HCT116 (cell line): Measurements from ENCODE around the gene TLE5. TPM values are rescaled to one million over a fixed set of nuclear protein-coding genes. Genes with fewer than 3 reads are reported as not detected.
A peak's percentile ranks its signal among the peaks of the same experiment; 100 is the strongest.

Experiments
- ATAC-seq: fragments of 200-7000 bp; cut with Tn5 transposase; 2 replicates; pipeline ENCODE4 v1.9.1; 2020; ENCODE audit warnings: mild to moderate bottlenecking, moderate library complexity
- BruUV-seq: library from RNA; stranded (reverse); fragments of 400-500 nt; replicated peaks from 2 replicates; lab custom pipeline; 2021; lab: Mats Ljungman, UMichigan
- CTCF ChIA-PET: fragments of 300-600 bp; sonication (Branson Sonifier 250); formaldehyde crosslinking; loops from one replicate; lab custom pipeline; 2021; ENCODE audit warnings: antibody characterized with exemption; lab: Charles Lee
- POLR2A ChIA-PET: fragments of 300-600, 350-600 bp; sonication (Branson Sonifier 250); formaldehyde crosslinking; loops from one replicate; lab custom pipeline; 2021; ENCODE audit warnings: antibody characterized with exemption; lab: Charles Lee
- RAD21 ChIA-PET, 2 experiments: fragments of 300-600 bp; sonication (Branson Sonifier 250); formaldehyde crosslinking; loops; one replicate each; lab custom pipeline; 2023; ENCODE audit warnings: low total read pairs in 2 of 2; ENCODE audit not compliant: uncharacterized antibody in 2 of 2, unreplicated experiment in 2 of 2, low non-redundant PET in 1 of 2; lab: Charles Lee
- DNase-seq: peaks from one replicate; pipeline ENCODE4 v3.0.0-alpha.2; 2010; ENCODE audit warnings: low read depth, low spot score
- H2AFZ ChIP-seq: fragments of 200-600 bp; shearing (Covaris generic), sonication (generic); 2 replicates; pipeline ENCODE4 v1.6.1; 2017; ENCODE audit warnings: low read depth, mixed run types, mixed read lengths, antibody characterized with exemption, low read length; ENCODE audit not compliant: poor library complexity, severe bottlenecking
- H3K27ac ChIP-seq: 2 replicates; pipeline ENCODE4 v1.5.1; 2012; ENCODE audit warnings: low read depth, low read length
- H3K27me3 ChIP-seq: fragments of 200-600 bp; sonication (generic); 2 replicates; pipeline ENCODE4 v1.6.1; 2016; ENCODE audit warnings: mixed run types, low read length, mixed read lengths; ENCODE audit not compliant: insufficient read depth
- H3K36me3 ChIP-seq, 2 experiments: fragments of 200-500 bp in 1 of 2; fragments of 200-600 bp in 1 of 2; sonication (Bioruptor generic) in 1 of 2; sonication (generic) in 1 of 2; 2 replicates each; pipeline versions ENCODE4 v1.5.1 to v1.6.1; 2014 to 2016; ENCODE audit warnings: low read length in 2 of 2, inconsistent platforms in 1 of 2, mixed read lengths in 1 of 2, mixed run types in 1 of 2; ENCODE audit not compliant: insufficient read depth in 2 of 2, control insufficient read depth in 1 of 2
- H3K4me1 ChIP-seq, 2 experiments: fragments of 200-600 bp in 1 of 2; sonication (generic) in 1 of 2; 2 replicates each; pipeline versions ENCODE4 v1.5.1 to v1.6.1; 2012 to 2017; ENCODE audit warnings: low read length in 2 of 2, inconsistent platforms in 1 of 2, mild to moderate bottlenecking in 1 of 2, mixed read lengths in 1 of 2, mixed run types in 1 of 2, moderate library complexity in 1 of 2; ENCODE audit not compliant: insufficient read depth in 2 of 2, control insufficient read depth in 1 of 2
- H3K4me2 ChIP-seq: fragments of 200-600 bp; sonication (generic); 2 replicates; pipeline ENCODE4 v1.6.1; 2017; ENCODE audit warnings: mixed run types, low read length, mixed read lengths
- H3K4me3 ChIP-seq, 2 experiments: fragments of 200-600 bp in 1 of 2; sonication (generic) in 1 of 2; replicated peaks in 1 of 2; 2 replicates each; pipeline ENCODE4 v1.5.1; 2011 to 2016; ENCODE audit warnings: low read length in 2 of 2, control low read depth in 1 of 2, low read depth in 1 of 2, mild to moderate bottlenecking in 1 of 2, mixed read lengths in 1 of 2, mixed run types in 1 of 2
- H3K79me2 ChIP-seq: fragments of 200-600 bp; sonication (generic); 2 replicates; pipeline ENCODE4 v1.6.1; 2017; ENCODE audit warnings: mild to moderate bottlenecking, mixed run types, low read length, moderate library complexity, mixed read lengths; ENCODE audit not compliant: insufficient read depth
- H3K9ac ChIP-seq: fragments of 200-600 bp; sonication (generic); 2 replicates; pipeline ENCODE4 v1.6.1; 2016; ENCODE audit warnings: low read length, mixed read lengths
- H3K9me2 ChIP-seq: fragments of 200-600 bp; sonication (generic), shearing (Covaris generic); 2 replicates; pipeline ENCODE4 v1.6.1; 2017; ENCODE audit warnings: mixed run types, mild to moderate bottlenecking, moderate library complexity; ENCODE audit not compliant: insufficient read depth
- H3K9me3 ChIP-seq, 2 experiments: fragments of 200-500 bp in 1 of 2; fragments of 200-600 bp in 1 of 2; sonication (Bioruptor generic) in 1 of 2; sonication (generic) in 1 of 2; 2 replicates each; pipeline ENCODE4 v1.6.1; 2014 to 2017; ENCODE audit warnings: low read length in 2 of 2, mixed read lengths in 2 of 2, inconsistent platforms in 1 of 2, low read depth in 1 of 2, mild to moderate bottlenecking in 1 of 2, mixed run types in 1 of 2, moderate library complexity in 1 of 2; ENCODE audit not compliant: control insufficient read depth in 1 of 2, insufficient read depth in 1 of 2
- H4K20me1 ChIP-seq: fragments of 200-600 bp; sonication (generic), shearing (Covaris generic); 2 replicates; pipeline ENCODE4 v1.6.1; 2017; ENCODE audit warnings: mixed run types, mild to moderate bottlenecking, moderate library complexity; ENCODE audit not compliant: insufficient read depth
- ATF3 ChIP-seq: IDR thresholded peaks from 2 replicates; pipeline ENCODE4 v1.6.1; 2012
- CBX3 ChIP-seq: IDR thresholded peaks from 2 replicates; pipeline ENCODE4 v1.6.1; 2012; ENCODE audit warnings: low read depth
- CTCF ChIP-seq, 3 experiments: fragments of 200-600 bp in 1 of 3; sonication (generic) in 1 of 3; IDR thresholded peaks in 2 of 3; conservative IDR thresholded peaks in 1 of 3; 2 replicates each; pipeline ENCODE4 v1.5.1; 2012 to 2017; ENCODE audit warnings: low read depth in 2 of 3, low read length in 2 of 3, antibody characterized with exemption in 1 of 3, borderline replicate concordance in 1 of 3, control low read depth in 1 of 3, mild to moderate bottlenecking in 1 of 3, mixed read lengths in 1 of 3, mixed run types in 1 of 3, moderate library complexity in 1 of 3; ENCODE audit not compliant: insufficient read depth in 1 of 3
- EZH2 ChIP-seq: fragments of 200-600 bp; sonication (generic); IDR thresholded peaks from 2 replicates; pipeline ENCODE4 v1.6.1; 2017; ENCODE audit warnings: antibody characterized with exemption, mixed run types
- EZH2phosphoT487 ChIP-seq: fragments of 200-600 bp; IDR thresholded peaks from 2 replicates; pipeline ENCODE4 v1.6.1; 2018; ENCODE audit warnings: antibody characterized with exemption, borderline replicate concordance
- FOSL1 ChIP-seq: IDR thresholded peaks from 2 replicates; pipeline ENCODE4 v1.6.1; 2012; ENCODE audit warnings: low read depth
- JUND ChIP-seq: IDR thresholded peaks from 2 replicates; pipeline ENCODE4 v1.6.1; 2012
- MAX ChIP-seq: IDR thresholded peaks from 2 replicates; pipeline ENCODE4 v1.6.1; 2012
- POLR2A ChIP-seq: IDR thresholded peaks from 2 replicates; pipeline ENCODE4 v1.7.0; 2011; ENCODE audit warnings: borderline replicate concordance; ENCODE audit not compliant: insufficient read depth, insufficient read length; ENCODE audit errors: extremely low read depth
- RAD21 ChIP-seq: IDR thresholded peaks from 2 replicates; pipeline ENCODE4 v1.6.1; 2012; ENCODE audit warnings: low read depth, mild to moderate bottlenecking
- REST ChIP-seq: IDR thresholded peaks from 2 replicates; pipeline ENCODE4 v1.6.1; 2012; ENCODE audit warnings: low read depth
- SIN3A ChIP-seq: IDR thresholded peaks from 2 replicates; pipeline ENCODE4 v1.6.1; 2012; ENCODE audit warnings: low read depth
- SP1 ChIP-seq: IDR thresholded peaks from 2 replicates; pipeline ENCODE4 v1.6.1; 2012; ENCODE audit warnings: low read depth
- TCF7L2 ChIP-seq: IDR thresholded peaks from 2 replicates; pipeline ENCODE4 v1.7.0; 2011; ENCODE audit warnings: borderline replicate concordance, inconsistent platforms; ENCODE audit not compliant: insufficient read depth, insufficient read length; ENCODE audit errors: extremely low read depth
- YY1 ChIP-seq: IDR thresholded peaks from 2 replicates; pipeline ENCODE4 v1.6.1; 2011; ENCODE audit warnings: low read length, low read depth, moderate library complexity, mild to moderate bottlenecking; ENCODE audit not compliant: insufficient replicate concordance; ENCODE audit errors: extremely low read depth
- ZBTB33 ChIP-seq: IDR thresholded peaks from 2 replicates; pipeline ENCODE4 v1.6.1; 2011; ENCODE audit warnings: mild to moderate bottlenecking, low read length, moderate library complexity; ENCODE audit not compliant: insufficient replicate concordance; ENCODE audit errors: extremely low read depth
- ZFX ChIP-seq: fragments of 450-650 bp; IDR thresholded peaks from 2 replicates; pipeline ENCODE4 v1.6.1; 2017
- ZNF274 ChIP-seq: fragments of 200-500 bp; sonication (Bioruptor generic); IDR thresholded peaks from 2 replicates; pipeline ENCODE4 v1.6.1; 2014; ENCODE audit warnings: mild to moderate bottlenecking, low read depth, low read length, inconsistent platforms
- intact Hi-C: fragments of 100-400 bp; cut with micrococcal nuclease; formaldehyde crosslinking; loops from 2 replicates; pipeline ENCODE4 v1.10.0; 2022
- total RNA-seq: library from RNA; stranded (reverse); gene quantifications from one replicate; pipeline ENCODE4 v1.2.1, GENCODE V29; 2021; ENCODE audit not compliant: unreplicated experiment

Gene TLE5
- total RNA-seq, 1 experiment from 2014 or later = 263 TPM

- no peak for ATAC-seq
- Histone ChIP-seq H3K27ac (peak overlapping the region; percentile 94), H3K9me2 (no peaks in the 10 kb centered on the region), H3K4me3 (peak overlapping the region; percentile 53 to 70), H3K79me2 (no peaks in the 10 kb centered on the region), H3K4me2 (peak overlapping the region; percentile 98), H3K9ac (peak overlapping the region; percentile 75), H3K9me3 (no peaks in the 10 kb centered on the region), H3K4me1 (peaks cover 31 to 63% of the 10 kb centered on the region in 2 experiments), H2AFZ (no peak overlapping the region), H3K27me3 (no peaks in the 10 kb centered on the region; the same call in 1 of the 2 replicates), H4K20me1 (no peaks in the 10 kb centered on the region), H3K36me3 (no peaks in the 10 kb centered on the region)
- POLR2A ChIA-PET = interaction anchor here (1.0 to 1.4 kb wide), 5 partner anchors 18 to 250 kb away, joined by 3 to 5 read pairs (median 3); no protein-coding TSS in a partner anchor
- CTCF ChIA-PET = interaction anchor here (1.6 to 2.0 kb wide), 6 partner anchors 18 to 241 kb away, joined by 4 to 20 read pairs (median 6); no protein-coding TSS in a partner anchor
- DNase-seq = no peak
- TSS peak; percentile 99 for BruUV-seq
- RAD21 ChIA-PET = interaction anchor here (0.6 to 1.3 kb wide), 2 partner anchors 21 to 69 kb away, joined by 3 to 4 read pairs; no protein-coding TSS in a partner anchor
- intact Hi-C loops = no loop called here
- TF ChIP-seq EZH2 (no peak), REST (no peak), FOSL1 (no peak), ZBTB33 (no peak), SIN3A (no peak), CTCF (IDR thresholded peaks at IDR 0.05 in 2 of 3, conservative IDR thresholded peaks at IDR 0.05 in 1 of 3; ENCODE audit: borderline replicate concordance in 1 of 3, insufficient read depth in 1 of 3, low read depth in 2 of 3, low read length in 2 of 3) (no peak), TCF7L2 (no peak), YY1 (no peak), POLR2A (no peak), EZH2phosphoT487 (no peak), ZNF274 (no peak), ATF3 (no peak), MAX (no peak), JUND (no peak), ZFX (no peak), RAD21 (no peak), CBX3 (no peak), SP1 (no peak)
These were observed 27.4 kb downstream of the TLE5 start for GRCh38 chr19:3034656-3035541.
